ENCODE data around the gene SCP2. TPM values are rescaled to one million over a fixed set of nuclear protein-coding genes. Genes with fewer than 3 reads are reported as not detected.

SCP2 gene
- total and polyA plus RNA-seq, 2 of the 4 experiments (the other 2 are of a cell fraction), result 70.4 to 83.1 TPM

DNA sequence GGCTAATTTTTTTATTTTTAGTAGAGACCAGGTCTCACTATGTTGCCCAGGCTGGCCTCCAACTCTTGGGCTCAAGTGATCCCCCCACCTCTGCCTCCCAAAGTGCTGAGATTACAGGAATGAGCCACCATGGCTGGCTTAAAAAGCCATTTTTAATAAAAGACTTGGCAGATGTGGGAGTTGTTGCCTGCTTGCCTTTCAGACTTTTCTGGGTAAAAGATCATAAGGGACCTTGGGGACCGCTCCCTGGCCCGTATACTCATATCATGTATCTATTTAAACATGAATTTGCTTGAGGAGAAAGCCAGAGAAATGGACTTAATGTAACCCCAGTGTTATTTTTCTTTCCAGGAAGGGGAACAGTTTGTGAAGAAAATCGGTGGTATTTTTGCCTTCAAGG is 111.5 kb downstream of the SCP2 start:
- intact Hi-C loops (cut with micrococcal nuclease), result no loop called here
- no peak overlapping the region for H2AK9ac ChIP-seq (replicated peaks; ENCODE audit: low read depth, low read length, poor library complexity)
- H3K56ac ChIP-seq (ENCODE audit: extremely low read depth, insufficient read depth, low read length), result no peak overlapping the region
- peaks cover 0 to 24% of the 10 kb centered on the region in 2 experiments; a peak in 2 of 4 replicates for H3K79me1 ChIP-seq (ENCODE audit: low read depth in 1 of 2, low read length in 2 of 2)
- H2BK20ac ChIP-seq (ENCODE audit: low read depth, low read length), result no peak overlapping the region
- no peak overlapping the region for H2BK120ac ChIP-seq (ENCODE audit: low read depth, low read length)
- peaks cover 3% of the 10 kb centered on the region for H3K4me1 ChIP-seq (ENCODE audit: control insufficient read depth, insufficient read depth, low read length)
- H3K4me2 ChIP-seq (ENCODE audit: low read depth, low read length), result no peak overlapping the region
- ChIA-PET POLR2A (ENCODE audit: unreplicated experiment) (no interaction called here), CTCF (no interaction called here)
- no peak for TF ChIP-seq MXI1 (IDR thresholded peaks at IDR 0.05; ENCODE audit: borderline replicate concordance, low read depth, low read length)
- TF ChIP-seq MAZ (IDR thresholded peaks at IDR 0.05; ENCODE audit: borderline replicate concordance, low read depth, low read length), result no peak
- no peak for TF ChIP-seq CHD1 (IDR thresholded peaks at IDR 0.05; ENCODE audit: low read depth, low read length)
- TF ChIP-seq, protein P1, sequence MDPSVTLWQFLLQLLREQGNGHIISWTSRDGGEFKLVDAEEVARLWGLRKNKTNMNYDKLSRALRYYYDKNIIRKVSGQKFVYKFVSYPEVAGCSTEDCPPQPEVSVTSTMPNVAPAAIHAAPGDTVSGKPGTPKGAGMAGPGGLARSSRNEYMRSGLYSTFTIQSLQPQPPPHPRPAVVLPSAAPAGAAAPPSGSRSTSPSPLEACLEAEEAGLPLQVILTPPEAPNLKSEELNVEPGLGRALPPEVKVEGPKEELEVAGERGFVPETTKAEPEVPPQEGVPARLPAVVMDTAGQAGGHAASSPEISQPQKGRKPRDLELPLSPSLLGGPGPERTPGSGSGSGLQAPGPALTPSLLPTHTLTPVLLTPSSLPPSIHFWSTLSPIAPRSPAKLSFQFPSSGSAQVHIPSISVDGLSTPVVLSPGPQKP (IDR thresholded peaks at IDR 0.05; ENCODE audit: borderline replicate concordance, low read depth, low read length), result no peak
- no peak for TF ChIP-seq CEBPB (IDR thresholded peaks at IDR 0.05; ENCODE audit: low read depth, low read length)
- TF ChIP-seq, protein P2, sequence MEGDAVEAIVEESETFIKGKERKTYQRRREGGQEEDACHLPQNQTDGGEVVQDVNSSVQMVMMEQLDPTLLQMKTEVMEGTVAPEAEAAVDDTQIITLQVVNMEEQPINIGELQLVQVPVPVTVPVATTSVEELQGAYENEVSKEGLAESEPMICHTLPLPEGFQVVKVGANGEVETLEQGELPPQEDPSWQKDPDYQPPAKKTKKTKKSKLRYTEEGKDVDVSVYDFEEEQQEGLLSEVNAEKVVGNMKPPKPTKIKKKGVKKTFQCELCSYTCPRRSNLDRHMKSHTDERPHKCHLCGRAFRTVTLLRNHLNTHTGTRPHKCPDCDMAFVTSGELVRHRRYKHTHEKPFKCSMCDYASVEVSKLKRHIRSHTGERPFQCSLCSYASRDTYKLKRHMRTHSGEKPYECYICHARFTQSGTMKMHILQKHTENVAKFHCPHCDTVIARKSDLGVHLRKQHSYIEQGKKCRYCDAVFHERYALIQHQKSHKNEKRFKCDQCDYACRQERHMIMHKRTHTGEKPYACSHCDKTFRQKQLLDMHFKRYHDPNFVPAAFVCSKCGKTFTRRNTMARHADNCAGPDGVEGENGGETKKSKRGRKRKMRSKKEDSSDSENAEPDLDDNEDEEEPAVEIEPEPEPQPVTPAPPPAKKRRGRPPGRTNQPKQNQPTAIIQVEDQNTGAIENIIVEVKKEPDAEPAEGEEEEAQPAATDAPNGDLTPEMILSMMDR (conservative IDR thresholded peaks at IDR 0.05; ENCODE audit: low read depth, low read length), result no peak
- no peaks in the 10 kb centered on the region; the same call in 1 of the 2 replicates for H3K9me1 ChIP-seq (ENCODE audit: insufficient read depth, low read length)
- no peak overlapping the region for H3K27ac ChIP-seq (ENCODE audit: insufficient read depth, low read length)
- in situ Hi-C loops (cut with MboI; ENCODE audit: low sequenced_read_pairs), result no loop called here
- H4K5ac ChIP-seq (ENCODE audit: low read depth, low read length), result no peak overlapping the region
- no peaks in the 10 kb centered on the region for H3K27me3 ChIP-seq (ENCODE audit: control insufficient read depth, insufficient read depth, low read length)
- dilution Hi-C loops (cut with HindIII; ENCODE audit: low sequenced_read_pairs, unreplicated experiment), result no loop called here
- no peak overlapping the region for H3K4ac ChIP-seq (ENCODE audit: low read depth, low read length)
- ATAC-seq (ENCODE audit: low read depth) (no peak), DNase-seq (no peak)
- no peak overlapping the region for H3K9ac ChIP-seq (ENCODE audit: low read depth, low read length)
- peaks cover 12% of the 10 kb centered on the region for H3K36me3 ChIP-seq (ENCODE audit: control insufficient read depth, insufficient read depth, low read length)
- no peaks in the 10 kb centered on the region for H3K9me3 ChIP-seq (ENCODE audit: control insufficient read depth, insufficient read depth, low read length)
- no peak overlapping the region for H3K4me3 ChIP-seq (ENCODE audit: insufficient read depth, low read depth, low read length)
- WGBS, 2 experiments (ENCODE audit: extremely low coverage in 2 of 2, insufficient read length in 1 of 2), result 75% methylated on average over 1 of the region's 3 CpGs; no CpG with 5 or more reads in 1 of the 2 experiments
- H2AK5ac ChIP-seq (ENCODE audit: low read depth, low read length), result no peak overlapping the region
- H4K91ac ChIP-seq (ENCODE audit: insufficient read depth, low read depth, low read length), result no peak overlapping the region
- no peak overlapping the region for H3K18ac ChIP-seq (ENCODE audit: low read depth, low read length)
- no peak overlapping the region for H2AFZ ChIP-seq (replicated peaks; ENCODE audit: low read length, poor library complexity)
- H2BK5ac ChIP-seq (ENCODE audit: low read depth, low read length, poor library complexity, severe bottlenecking), result no peak overlapping the region
- no peak overlapping the region for H3K23ac ChIP-seq (ENCODE audit: low read depth, low read length)
- no TSS peak for BruUV-seq (replicated peaks)
- no peak overlapping the region for H2BK15ac ChIP-seq (ENCODE audit: low read depth, low read length)
- H4K8ac ChIP-seq (ENCODE audit: low read depth in 2 of 2, low read length in 2 of 2), result no peak overlapping the region
- no peak overlapping the region for H3K14ac ChIP-seq (replicated peaks; ENCODE audit: low read depth, low read length)
- no peaks in the 10 kb centered on the region for H4K20me1 ChIP-seq (ENCODE audit: insufficient read depth, low read length)
